CD1c-positive myeloid dendritic cell (primary cell): ENCODE measurements around the gene RPL36AL.
"Not testable (repeated sequence)": the region's sequence is repeated elsewhere in the genome, so short reads cannot be mapped to it uniquely, and the experiment has no call there.

Source experiments
- DNase-seq: peaks from one replicate; pipeline ENCODE4 v3.0.0-alpha.2; 2016; ENCODE audit errors: extremely low spot score

The RPL36AL gene

GRCh38 chr14:49619273-49619672 lies 1.2 kb downstream of the RPL36AL start:
- not testable (repeated sequence) for DNase-seq

GRCh38 chr14:49617852-49618519 lies 2.4 kb downstream of the RPL36AL start:
- no peak for DNase-seq

GRCh38 chr14:49615776-49616175 lies 4.7 kb downstream of the RPL36AL start:
- no peak for DNase-seq

- DNase-seq, result no peak
Measured at GRCh38 chr14:49614196-49614595, 6.2 kb downstream of the RPL36AL start.

- DNase-seq, result no peak
Measured at GRCh38 chr14:49612671-49613070, 7.8 kb downstream of the RPL36AL start.

GRCh38 chr14:49612251-49612650 lies 8.2 kb downstream of the RPL36AL start:
- no peak for DNase-seq

- DNase-seq, result no peak
Measured at GRCh38 chr14:49607583-49607982, 12.8 kb downstream of the RPL36AL start.

- peak; percentile 87 for DNase-seq
Measured at GRCh38 chr14:49598485-49599300, 21.7 kb downstream of the RPL36AL start, which contains the start of gene LRR1. TSS of gene LRR1 (plus strand) at chr14:49598940. CDS start at chr14:49599021, 81 bp downstream.

- DNase-seq, result no peak
Measured at GRCh38 chr14:49598189-49598484, 22.3 kb downstream of the RPL36AL start.

GRCh38 chr14:49594347-49595091 lies 25.9 kb downstream of the RPL36AL start:
- no peak for DNase-seq

GRCh38 chr14:49593016-49593415 lies 27.4 kb downstream of the RPL36AL start:
- no peak for DNase-seq

- no peak for DNase-seq
Measured at GRCh38 chr14:49589387-49589786, 31.0 kb downstream of the RPL36AL start.

- DNase-seq, result peak; percentile 90
Measured at GRCh38 chr14:49586673-49587460, 33.6 kb downstream of the RPL36AL start.

- peak; percentile 100 for DNase-seq
Measured at GRCh38 chr14:49585803-49586672, 34.4 kb downstream of the RPL36AL start, which contains the start of gene RPS29. TSS of gene RPS29 (minus strand) at chr14:49586380. CDS start at chr14:49586346, 34 bp downstream.

GRCh38 chr14:49584981-49585640 lies 35.3 kb downstream of the RPL36AL start:
- not testable (repeated sequence) for DNase-seq

- DNase-seq, result no peak
Measured at GRCh38 chr14:49584058-49584457, 36.4 kb downstream of the RPL36AL start.

- DNase-seq, result no peak
Measured at GRCh38 chr14:49583629-49584028, 36.8 kb downstream of the RPL36AL start.

- DNase-seq, result no peak
Measured at GRCh38 chr14:49582113-49582977, 38.1 kb downstream of the RPL36AL start.
